ENCODE data around the gene TRAF2.

DNA sequence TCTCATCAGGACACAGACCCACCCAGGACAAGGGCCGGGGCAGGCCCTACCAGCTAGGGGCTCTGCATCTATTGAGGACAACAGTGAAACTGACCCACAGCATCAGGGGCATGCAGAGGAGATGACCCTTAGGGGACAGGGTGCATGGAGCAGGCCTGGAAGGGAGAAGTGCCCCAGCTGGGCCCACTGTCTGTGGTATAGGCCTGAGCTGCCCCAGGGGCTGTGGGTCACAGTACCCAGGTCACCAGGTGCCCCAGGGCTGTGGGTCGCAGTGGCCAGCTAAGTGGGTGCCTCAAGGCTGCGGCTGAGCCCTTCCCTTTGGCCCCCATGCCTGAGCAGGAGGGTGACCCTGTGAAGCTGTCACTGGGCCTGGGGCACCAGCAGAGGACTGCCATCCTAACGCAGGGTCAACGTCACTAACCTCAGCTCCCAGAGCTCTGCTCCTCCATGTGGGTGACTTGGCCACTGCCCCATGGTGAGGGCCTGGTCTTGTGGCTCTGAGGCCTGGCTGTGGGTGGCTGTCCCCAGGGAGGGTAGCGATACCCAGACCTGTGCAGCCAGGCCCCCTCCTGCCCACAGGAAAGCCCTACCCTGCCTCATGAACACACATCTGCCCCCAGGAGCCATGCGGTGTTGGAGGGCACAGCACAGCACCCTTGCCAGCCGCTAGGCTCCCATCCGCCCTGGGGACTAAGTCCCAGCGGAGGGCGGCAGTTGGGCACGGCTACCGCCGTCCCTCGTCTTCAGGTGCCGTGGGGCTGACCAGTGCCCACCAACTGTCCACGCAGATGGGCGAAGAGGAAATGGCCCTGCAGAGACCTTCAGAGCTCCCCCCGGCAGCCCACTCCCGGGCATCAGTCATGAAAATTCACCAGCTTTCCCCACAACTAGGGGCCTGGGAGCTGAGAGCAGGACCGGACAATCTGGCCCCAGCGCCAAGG lies 25.1 kb upstream of the TRAF2 start:
- TF ChIP-seq CTCF (IDR thresholded peaks at IDR 0.05) (no peak), POLR2A (IDR thresholded peaks at IDR 0.05) (no peak)

All from right lobe of liver (tissue), 4 donors.